ENCODE data around the gene CRYBA2. TPM values are rescaled to one million over a fixed set of nuclear protein-coding genes. Genes with fewer than 3 reads are reported as not detected.

The CRYBA2 gene
- total RNA-seq, 4 donors from 2014 or later, result not detected

DNA sequence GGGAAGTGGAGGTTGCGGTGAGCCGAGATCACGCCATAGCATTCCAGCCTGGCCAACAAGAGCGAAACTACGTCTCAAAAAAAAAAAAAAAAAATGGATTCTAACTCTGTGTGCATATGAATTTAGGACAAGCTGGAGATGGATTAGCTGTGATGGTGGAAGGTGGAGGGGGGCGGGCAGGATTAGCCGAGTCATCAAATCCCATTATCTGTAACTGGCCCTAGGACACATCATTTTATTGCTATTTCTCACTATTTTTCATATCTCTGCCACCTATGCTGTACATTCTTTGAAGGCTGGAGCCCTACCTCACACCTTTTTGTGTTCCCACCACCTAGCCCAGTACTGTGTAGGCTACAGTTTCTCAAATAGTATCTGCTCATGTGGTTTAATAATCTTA is 41.1 kb downstream of the CRYBA2 start:
- WGBS, 2 donors, result 94 to 96% methylated on average over 7 of the region's 7 CpGs
- TF ChIP-seq POLR2A (IDR thresholded peaks at IDR 0.05), result no peak
- TF ChIP-seq, protein P1, sequence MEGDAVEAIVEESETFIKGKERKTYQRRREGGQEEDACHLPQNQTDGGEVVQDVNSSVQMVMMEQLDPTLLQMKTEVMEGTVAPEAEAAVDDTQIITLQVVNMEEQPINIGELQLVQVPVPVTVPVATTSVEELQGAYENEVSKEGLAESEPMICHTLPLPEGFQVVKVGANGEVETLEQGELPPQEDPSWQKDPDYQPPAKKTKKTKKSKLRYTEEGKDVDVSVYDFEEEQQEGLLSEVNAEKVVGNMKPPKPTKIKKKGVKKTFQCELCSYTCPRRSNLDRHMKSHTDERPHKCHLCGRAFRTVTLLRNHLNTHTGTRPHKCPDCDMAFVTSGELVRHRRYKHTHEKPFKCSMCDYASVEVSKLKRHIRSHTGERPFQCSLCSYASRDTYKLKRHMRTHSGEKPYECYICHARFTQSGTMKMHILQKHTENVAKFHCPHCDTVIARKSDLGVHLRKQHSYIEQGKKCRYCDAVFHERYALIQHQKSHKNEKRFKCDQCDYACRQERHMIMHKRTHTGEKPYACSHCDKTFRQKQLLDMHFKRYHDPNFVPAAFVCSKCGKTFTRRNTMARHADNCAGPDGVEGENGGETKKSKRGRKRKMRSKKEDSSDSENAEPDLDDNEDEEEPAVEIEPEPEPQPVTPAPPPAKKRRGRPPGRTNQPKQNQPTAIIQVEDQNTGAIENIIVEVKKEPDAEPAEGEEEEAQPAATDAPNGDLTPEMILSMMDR (IDR thresholded peaks at IDR 0.05), result no peak
- DNase-seq (ENCODE audit: low spot score in 2 of 2), result no peak
- intact Hi-C loops (cut with DNase I; ENCODE audit: low total_unique reads), result no loop called here
- no peak overlapping the region for H3K4me3 ChIP-seq (ENCODE audit: low read depth, poor library complexity, severe bottlenecking)

DNA sequence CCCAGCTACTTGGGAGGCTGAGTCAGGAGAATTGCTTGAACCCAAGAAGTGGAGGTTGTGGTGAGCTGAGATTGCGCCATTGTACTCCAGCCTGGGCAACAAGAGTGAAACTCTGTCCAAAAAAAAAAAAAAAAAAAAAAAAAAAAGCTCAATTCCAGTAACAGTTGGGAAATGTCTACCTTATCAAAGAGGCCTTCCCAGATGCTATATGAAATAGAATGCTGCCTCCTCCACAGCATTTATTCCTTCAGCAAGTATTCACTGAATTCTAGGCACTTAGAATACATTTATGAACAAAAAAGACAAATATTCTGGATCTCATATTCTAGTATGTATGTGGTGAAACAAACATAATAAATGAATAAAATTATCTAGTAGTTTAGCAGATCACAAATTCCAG is 46.6 kb downstream of the CRYBA2 start:
- intact Hi-C loops (cut with DNase I; ENCODE audit: low total_unique reads), result no loop called here
- no peak for DNase-seq (ENCODE audit: low spot score in 2 of 2)
- no peak overlapping the region for H3K4me3 ChIP-seq (ENCODE audit: low read depth, poor library complexity, severe bottlenecking)
- TF ChIP-seq POLR2A (IDR thresholded peaks at IDR 0.05), result no peak
- TF ChIP-seq, protein P1 (IDR thresholded peaks at IDR 0.05), result no peak
- 78 to 80% methylated on average over 1 of the region's 1 CpG for whole genome bisulfite sequencing, 2 donors

- WGBS, 2 donors, result 72 to 80% methylated on average over 1 of the region's 1 CpG
- intact Hi-C loops (cut with DNase I; ENCODE audit: low total_unique reads), result no loop called here
- DNase-seq (ENCODE audit: low spot score in 2 of 2), result no peak
- H3K4me3 ChIP-seq (ENCODE audit: low read depth, poor library complexity, severe bottlenecking), result no peak overlapping the region
- TF ChIP-seq, protein P1 (IDR thresholded peaks at IDR 0.05), result no peak
- TF ChIP-seq POLR2A (IDR thresholded peaks at IDR 0.05), result no peak
These were observed 48.3 kb downstream of the CRYBA2 start for GRCh38 chr2:218944759-218945404.

MicroRNAs encoded within 50 kb of the gene (microRNA counts, 767-probe panel; counts per million panel counts)
- 0 to 358 counts per million in 2 donors for microRNA hsa-miR-375

Small RNA genes lying within 50 kb of the gene (microRNA-seq; reads per million reads assigned to microRNA genes)
- gene MIR375 (ENCODE audit: borderline number of aligned reads in 1 of 2, borderline replicate concordance in 2 of 2), result 336 to 648 reads per million in 2 donors

Other genes starting within 250 kb of the CRYBA2 start
- 10 to 100 TPM; 12.9 to 35.2 (median 21.8) TPM for gene CYP27A1, start 211.3 kb downstream of the CRYBA2 start, total RNA-seq
- under 1 TPM in 1 of 4 donors, not detected in 3; 0.32 TPM for gene PRKAG3, start 161.6 kb downstream of the CRYBA2 start, total RNA-seq
- gene WNT6, start 133.6 kb downstream of the CRYBA2 start, total RNA-seq, result 1 to 10 TPM; 1.3 to 5.5 (median 3.7) TPM
- gene WNT10A, start 112.6 kb downstream of the CRYBA2 start, total RNA-seq, result 10 to 100 TPM; 10.0 to 16.5 (median 15.2) TPM
- gene CDK5R2, start 33.8 kb downstream of the CRYBA2 start, total RNA-seq, result not detected
- not detected for gene FEV, start 8.2 kb downstream of the CRYBA2 start, total RNA-seq
- not detected for gene CFAP65, start 48.1 kb upstream of the CRYBA2 start, total RNA-seq
- under 1 TPM in 1 of 4 donors, not detected in 3; 0.30 TPM for gene IHH, start 67.5 kb upstream of the CRYBA2 start, total RNA-seq
- 10 to 100 TPM; 13.2 to 20.9 (median 18.4) TPM for gene NHEJ1, start 167.4 kb upstream of the CRYBA2 start, total RNA-seq
- 1 to 10 TPM in 2 of 4 donors, under 1 TPM in 2; 0.10 to 4.4 (median 1.0) TPM for gene SLC23A3, start 176.6 kb upstream of the CRYBA2 start, total RNA-seq
- 10 to 100 TPM; 48.0 to 76.7 (median 66.9) TPM for gene CNPPD1, start 183.5 kb upstream of the CRYBA2 start, total RNA-seq
- 100 to 1,000 TPM in 2 of 4 donors, 10 to 100 TPM in 2; 88.7 to 110 (median 98.3) TPM for gene RETREG2, start 184.9 kb upstream of the CRYBA2 start, total RNA-seq
- gene ZFAND2B, start 213.4 kb upstream of the CRYBA2 start, total RNA-seq, result 10 to 100 TPM; 63.0 to 76.4 (median 63.3) TPM
- 10 to 100 TPM; 16.9 to 33.1 (median 18.6) TPM for gene ABCB6, start 225.5 kb upstream of the CRYBA2 start, total RNA-seq
- gene ATG9A, start 236.2 kb upstream of the CRYBA2 start, total RNA-seq, result 10 to 100 TPM; 57.6 to 92.8 (median 61.9) TPM
- 10 to 100 TPM; 45.9 to 97.6 (median 52.5) TPM for gene ANKZF1, start 236.4 kb upstream of the CRYBA2 start, total RNA-seq

All from lower leg skin (tissue), 4 donors.